ENCODE results near the gene CA5A.
"Not testable (repeated sequence)": the region's sequence is repeated elsewhere in the genome, so short reads cannot be mapped to it uniquely, and the experiment has no call there.

Gene CA5A

DNA sequence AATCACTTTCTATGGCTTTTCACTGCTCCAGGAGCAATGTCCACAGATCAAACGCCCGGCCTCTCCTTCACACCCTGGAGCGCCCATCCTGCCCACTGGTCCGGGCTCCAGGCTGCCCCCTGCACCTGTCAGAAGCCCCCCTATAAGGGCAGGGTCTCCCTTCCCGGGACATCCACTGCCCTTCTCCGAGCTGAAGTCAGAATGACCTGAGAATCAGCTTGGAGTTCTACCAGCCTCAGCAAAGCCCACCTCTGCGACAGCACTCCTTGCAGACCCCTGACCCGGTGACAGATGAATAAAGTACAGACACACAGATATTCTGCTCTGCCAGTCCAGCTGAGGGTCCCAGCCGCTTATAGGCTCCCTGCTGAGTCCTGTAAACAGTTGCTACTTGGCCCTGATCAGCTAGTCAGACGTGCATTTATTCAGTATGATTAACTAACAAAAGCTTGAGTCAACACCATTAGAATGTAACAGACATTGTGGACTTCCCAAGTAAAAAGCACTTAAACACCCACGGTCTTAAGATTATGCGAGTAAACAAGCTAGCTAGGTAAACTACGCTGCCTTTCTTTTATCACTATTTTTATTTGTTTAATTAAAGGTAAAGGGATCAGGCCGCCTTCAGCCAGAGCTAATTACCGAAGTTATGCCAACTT lies 71.9 kb downstream of the CA5A start:
- DNase-seq = no peak

- DNase-seq = not testable (repeated sequence)
Observed at GRCh38 chr16:87863327-87863635, 73.0 kb downstream of the CA5A start.

- DNase-seq = not testable (repeated sequence)
Observed at GRCh38 chr16:87862597-87863326, 73.6 kb downstream of the CA5A start.

DNA sequence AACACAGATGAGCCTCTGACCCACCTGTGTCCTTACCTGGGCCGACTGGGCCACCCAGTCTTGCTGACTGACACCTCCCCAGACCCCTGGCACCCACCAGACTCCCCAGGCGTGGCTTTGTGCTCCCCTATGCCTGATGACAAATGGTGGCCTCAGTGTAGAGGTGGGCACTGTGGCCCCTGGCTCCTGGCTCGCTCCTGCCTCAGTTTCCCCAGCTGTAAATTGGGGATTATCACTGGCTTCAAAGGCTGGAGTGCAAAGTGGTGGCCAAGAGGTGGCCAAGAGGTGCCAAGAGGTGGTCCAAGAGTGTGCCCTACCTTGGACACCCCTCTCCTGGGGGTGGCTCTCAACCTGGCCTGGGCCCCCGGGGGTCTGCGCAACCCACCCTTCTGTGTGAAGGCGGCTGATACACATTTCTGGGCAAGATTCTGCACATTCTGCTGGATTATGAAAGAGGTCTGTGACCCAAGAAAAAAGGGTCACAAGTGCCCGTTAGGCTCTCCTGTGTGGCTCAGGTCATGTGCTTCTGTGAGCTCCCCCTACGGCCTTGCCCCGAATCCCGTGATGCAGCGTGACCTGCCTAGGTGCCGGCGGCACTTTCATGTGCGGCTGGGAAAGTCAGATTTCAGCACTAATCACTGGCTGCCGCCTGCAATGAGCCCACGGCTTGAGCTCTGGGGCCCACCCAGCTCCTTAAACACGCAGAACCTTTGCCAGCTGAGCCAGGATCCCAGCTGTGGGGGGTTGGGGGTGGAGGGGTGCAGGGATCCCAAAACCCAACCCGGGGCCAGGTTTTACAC lies 74.8 kb downstream of the CA5A start:
- not testable (repeated sequence) for DNase-seq

GRCh38 chr16:87860553-87861299 lies 75.6 kb downstream of the CA5A start:
- DNase-seq = peak in 1 of 2 donors; percentile 7

DNA sequence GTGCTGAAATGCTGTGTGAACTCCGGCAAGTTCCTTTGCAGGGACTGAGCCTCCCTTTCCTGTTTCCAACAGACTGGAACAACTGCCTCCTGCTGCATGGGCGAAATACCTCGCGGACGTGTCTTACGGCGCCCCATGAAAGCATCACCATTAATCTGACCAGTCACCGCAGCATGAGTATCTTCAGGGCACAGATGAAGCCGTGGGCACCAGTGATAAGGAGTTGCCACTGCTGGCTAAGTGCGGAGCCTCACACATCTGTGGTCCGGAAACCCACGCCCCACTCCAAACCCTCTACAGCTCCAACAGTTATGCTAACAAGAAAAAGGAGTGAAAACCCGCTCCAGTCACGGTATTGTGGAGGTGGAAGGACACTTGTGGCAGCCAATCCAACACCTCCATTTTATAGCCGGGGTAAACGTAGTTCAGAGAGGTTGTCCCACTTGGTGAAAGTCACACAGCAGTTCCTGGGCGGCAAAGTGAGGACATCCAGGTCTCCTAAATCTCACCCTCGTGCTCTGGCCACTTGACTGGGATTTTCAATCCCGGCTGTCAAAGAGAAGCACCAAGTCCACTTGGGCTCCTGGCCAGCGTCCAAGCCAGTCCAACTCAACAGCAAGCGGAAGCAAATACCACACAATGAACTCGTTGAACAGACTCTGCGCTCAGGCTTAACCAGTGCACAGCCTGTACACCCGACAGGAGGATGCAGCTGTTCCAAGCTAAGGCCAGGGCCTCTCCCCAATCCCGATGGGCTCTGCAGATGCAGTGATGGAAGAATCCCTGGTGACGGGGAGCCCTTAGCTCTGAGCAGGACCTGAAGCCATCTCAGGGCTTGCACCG lies 78.0 kb downstream of the CA5A start:
- not testable (repeated sequence) for DNase-seq

- DNase-seq = no peak
Observed at GRCh38 chr16:87856791-87857228, 79.5 kb downstream of the CA5A start.

DNA sequence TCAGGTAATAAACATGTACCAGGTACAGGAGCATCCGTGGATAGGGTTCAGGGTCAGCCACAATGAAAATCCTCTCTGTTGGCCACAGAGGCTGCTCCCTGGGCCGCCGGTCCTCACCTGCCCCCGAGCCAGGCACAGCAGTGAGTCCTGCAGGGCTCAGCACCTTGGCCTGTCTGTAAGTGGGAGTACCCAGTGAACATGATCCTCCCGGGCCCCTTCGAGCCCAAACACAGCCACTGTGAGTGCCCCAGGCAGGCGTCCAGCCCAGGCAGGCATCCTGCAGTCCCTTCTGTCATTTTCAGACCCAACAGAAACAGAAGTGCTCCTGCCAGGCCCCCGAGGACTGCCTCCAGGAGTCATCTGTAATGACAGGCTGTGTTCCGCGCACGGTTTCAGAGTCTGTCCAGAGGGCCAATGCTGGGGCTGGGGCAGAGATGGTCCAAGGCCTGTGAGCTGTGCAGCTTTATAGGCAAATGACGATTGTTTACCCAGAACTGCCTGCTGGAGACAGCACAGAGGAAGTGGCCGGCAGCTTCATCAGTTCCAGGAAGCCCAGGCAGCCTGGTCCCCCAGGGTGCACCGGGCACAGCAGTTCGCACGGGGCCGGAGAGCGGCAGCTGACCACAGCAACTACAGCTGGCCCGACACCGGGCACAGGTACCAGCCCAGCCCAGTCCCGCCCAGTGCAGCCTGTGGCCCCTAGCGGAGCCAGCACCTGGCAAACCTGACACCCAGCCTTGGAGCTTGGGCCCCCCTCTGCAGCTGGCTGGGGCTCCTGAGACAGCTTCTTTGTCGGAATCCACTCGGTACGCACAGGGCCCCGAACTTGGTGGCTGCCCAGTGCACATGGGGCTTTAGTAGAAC lies 80.2 kb downstream of the CA5A start:
- peak in 1 of 2 donors; percentile 20 for DNase-seq

DNA sequence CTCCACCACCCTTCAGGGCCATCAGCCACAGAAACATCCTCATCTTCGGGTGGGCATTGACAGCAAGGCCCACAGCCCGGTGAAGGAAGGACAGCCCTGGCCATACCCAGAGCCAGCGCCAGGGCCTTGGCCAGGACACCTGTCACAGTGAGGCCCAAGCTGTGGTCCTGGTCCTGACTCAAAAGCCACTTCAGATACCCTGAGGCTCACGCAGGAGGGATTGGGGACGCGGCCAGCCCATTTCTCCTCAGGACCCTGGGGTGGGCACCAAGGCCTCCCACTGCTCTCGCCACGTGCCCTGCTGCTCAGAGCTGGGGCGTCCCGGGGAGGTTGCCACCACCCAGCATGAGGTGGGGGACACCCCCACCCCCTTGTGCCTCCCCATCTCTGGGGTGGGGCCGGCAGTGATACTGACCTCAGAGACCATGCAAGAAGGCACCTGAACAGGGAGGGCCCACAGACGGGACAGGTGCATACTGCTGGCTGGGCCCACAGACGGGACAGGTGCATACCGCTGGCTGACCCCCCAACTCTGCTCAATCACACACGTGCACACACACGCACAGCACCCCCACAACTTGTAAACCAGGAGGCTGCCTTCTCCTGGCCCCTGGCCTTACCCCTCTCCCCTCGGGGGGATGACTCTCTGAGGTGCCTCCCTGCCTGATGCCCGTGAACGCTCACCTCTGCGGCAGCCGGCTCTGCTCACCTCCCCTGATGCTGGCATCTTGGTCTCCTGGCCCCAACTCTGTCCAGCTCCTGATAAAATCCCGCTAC lies 81.2 kb downstream of the CA5A start:
- DNase-seq = no peak

DNA sequence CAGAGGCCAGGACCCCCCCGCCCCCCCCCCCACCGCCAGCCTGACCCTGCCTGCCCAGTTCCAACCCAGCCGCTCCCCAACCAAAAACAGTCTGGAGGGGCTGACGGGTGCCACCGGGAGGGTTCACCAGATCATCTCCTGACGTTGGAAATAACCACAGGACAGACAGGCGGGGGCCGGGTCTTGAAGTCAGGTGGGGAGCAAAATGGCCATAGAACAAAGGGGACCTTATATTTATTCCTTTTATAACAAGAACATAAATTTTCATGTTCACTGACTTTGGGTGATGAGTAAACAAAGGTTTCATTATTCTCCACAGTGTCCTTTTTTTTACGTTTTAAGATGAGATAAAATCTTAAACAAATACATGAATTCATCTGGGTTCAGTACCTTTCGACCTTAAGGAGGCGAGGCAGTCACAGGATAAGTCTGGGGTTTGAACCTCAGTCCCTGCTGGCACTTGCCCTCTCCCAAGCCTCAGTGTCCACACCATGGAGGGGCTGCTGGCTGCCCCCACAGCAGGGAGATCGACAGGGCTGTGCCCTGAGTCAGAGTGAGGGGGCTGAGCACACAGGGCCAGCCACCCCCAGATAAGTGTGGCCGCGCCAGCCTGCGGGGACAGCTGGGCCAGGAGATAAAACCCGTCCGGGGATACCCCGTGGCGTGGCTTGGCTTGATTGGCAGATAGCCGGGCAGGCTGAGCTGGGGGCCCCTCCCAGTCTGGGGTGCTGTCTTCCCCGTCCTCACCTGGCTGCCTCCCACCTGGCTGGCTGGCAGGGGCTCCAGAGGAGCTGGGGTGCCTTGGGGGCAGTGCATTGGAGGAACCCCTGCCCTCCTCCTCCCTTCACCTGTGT lies 82.0 kb downstream of the CA5A start:
- DNase-seq = no peak

DNA sequence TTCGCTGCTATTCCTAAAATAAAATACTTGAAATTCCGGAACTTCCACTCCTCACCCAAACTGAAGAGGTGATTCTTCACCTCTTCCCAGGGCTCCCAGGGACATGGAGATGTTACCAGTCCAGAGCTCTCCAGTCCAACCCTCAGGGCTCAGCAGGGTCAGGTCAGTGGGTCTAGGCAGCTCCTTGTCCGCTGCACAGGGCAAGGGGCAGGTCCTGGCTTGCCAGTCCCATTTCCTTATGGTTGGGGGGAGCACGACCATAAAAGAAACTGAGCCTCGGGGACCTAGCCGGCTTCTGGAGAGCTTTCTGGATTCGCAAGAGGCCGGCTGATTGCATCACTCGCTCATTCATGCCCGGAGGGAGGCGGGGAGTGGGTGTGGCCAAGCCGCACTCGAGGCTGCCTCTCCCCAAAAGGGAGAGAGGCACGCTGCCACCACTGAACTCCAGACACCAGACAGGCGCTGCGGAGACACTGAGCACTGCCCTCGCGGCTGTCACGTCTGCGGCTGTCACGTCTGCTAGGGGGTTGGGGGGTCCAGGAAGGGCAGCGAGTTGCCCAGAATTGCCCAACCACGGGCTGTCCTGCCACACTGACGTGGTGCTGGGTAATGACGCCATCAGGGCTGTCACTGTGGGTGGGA lies 82.8 kb downstream of the CA5A start:
- DNase-seq = peak; percentile 84 to 90

- no peak for DNase-seq
Observed at GRCh38 chr16:87851601-87852000, 84.7 kb downstream of the CA5A start.

- no peak for DNase-seq
Observed at GRCh38 chr16:87851141-87851587, 85.2 kb downstream of the CA5A start.

DNA sequence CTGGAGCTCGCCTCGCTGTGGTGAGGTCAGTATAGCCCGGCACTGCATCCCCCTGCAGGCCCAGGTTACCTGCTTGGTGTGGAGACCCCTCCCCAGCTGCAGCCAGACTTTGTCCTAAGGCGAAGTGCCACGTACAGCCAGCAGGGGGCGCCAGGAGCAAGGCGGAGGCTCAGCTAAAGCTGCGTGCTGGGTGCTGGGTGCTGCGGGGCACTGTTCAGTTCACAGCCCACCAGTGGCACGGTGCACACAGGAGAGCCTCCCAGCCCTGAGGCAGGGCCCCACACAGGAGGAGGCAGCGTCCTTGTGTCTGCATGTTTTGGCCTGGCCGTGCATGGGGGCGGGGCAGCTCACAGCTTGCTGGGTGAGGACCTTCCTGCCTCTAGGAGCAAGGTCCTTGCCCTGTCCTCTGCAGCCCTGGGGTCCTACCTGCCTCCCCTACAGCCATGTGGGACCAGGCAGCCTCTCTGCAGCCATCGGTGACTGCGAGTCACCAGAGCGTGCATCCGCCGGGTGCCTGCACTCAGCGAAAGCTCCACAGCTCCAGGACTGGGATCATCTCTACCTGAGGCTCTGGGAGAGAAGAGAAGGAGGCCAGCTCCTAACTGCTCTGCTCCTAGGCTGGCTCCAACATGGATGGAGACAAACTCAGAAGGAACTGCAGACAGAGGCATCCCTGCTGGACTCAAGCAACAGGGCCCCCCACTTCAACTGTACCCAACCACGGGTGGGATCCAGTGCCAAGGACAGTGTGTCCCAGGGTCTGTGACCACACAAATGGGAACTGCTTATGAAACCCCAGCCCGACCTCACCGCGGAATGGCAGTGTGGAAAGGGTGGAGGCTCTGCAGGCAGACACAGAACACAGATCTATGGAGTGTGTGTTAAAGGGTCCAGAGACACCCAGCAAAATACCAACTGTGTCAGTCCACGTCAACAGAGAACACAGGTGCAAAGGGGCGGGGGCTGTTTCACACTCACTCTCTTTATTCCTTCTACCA lies 86.0 kb downstream of the CA5A start:
- DNase-seq = peak; percentile 32 to 42

DNA sequence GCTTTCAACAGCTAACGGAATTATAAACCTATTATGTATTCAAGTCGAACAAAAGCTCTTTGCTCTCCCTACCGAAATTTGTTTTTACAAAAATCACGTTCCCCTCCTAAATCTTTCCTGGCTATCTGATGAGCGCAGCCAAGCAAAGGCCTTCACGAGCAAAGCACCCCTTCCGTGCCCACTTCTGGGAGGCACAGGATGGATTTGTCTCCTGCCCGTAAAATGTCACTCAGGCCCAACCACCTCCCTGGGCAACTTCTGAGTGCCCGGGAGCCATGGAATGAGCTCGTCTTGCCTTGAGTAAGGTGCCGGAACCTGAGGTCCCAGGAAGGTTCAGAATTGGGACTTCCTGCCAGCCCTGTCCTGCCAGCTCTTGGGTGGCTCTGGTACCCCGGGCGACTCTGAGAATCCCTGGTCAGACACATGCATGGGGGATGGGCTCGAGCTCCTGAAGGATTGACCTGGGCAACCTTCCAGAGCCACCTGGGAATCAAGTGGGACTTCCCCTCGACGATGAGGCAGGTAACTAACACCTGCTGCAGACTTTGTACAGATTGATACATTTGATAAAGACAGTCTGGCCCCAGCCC lies 86.8 kb downstream of the CA5A start:
- DNase-seq = no peak

- no peak for DNase-seq
Observed at GRCh38 chr16:87848676-87849345, 87.5 kb downstream of the CA5A start.
